GM19043 (cell line): ENCODE measurements around the gene KATNAL1.
"Not testable (repeated sequence)": the region's sequence is repeated elsewhere in the genome, so short reads cannot be mapped to it uniquely, and the experiment has no call there.

ENCODE experiments used
- ATAC-seq: cut with Tn5 transposase; IDR thresholded peaks from one replicate; pipeline ENCODE4 v1.9.1; 2021; ENCODE audit warnings: low read depth; ENCODE audit not compliant: unreplicated experiment

KATNAL1 gene

DNA sequence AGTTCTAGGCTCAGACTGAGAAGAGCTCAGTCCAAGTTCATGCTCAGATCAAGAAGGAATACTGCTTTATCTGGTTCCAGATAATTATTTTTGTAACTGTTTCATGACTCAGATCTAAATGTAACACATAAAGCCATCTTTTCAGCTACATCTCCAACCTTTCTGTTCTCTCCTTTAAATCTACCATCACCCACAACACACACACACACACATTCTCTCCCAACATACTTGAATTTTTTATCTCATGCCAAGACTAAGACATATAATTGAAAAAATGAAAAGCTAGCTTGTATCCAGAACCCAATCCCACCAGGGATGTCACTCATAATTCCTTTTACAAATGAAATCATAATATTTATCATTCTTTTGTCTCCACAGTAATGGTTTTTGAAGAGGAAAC is 7.6 kb downstream of the KATNAL1 start:
- ATAC-seq, result no peak

DNA sequence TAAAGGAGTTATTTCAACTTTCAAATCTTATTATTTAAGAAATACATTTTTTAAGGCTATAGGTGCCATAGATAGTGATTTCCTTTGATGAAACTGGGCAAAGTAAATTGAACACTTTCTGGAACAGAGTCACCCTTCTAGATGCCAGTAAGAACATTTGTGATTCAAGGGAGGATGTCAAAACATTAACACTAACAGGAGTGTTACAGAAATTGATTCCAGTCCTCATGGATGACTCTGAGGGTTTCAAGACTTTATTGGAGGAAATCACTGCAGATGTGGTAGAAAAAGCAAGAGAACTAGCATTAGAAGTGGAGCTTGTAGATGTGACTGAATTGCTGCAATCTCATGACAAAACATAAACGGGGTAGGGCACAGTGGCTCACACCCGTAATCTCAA is 12.2 kb downstream of the KATNAL1 start:
- no peak for ATAC-seq

DNA sequence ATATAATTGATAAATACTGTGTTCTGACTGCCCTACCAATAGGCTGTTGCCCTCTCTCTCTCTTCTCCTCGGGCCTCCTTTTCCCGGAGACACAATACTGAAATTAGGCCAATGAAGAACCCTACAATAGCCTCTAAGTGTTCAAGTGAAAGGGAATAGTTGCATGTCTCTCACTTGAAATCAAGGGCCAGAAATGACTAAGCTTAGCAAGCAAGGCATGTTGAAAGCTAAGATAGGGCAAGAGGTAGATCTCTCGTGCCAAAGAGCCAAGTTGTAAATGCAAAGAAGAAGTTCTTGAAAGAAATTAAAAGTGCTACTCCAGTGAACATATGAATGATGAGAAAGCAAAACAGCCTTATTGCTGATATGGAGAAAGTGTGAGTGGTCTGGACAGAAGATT is 13.3 kb downstream of the KATNAL1 start:
- ATAC-seq, result no peak

DNA sequence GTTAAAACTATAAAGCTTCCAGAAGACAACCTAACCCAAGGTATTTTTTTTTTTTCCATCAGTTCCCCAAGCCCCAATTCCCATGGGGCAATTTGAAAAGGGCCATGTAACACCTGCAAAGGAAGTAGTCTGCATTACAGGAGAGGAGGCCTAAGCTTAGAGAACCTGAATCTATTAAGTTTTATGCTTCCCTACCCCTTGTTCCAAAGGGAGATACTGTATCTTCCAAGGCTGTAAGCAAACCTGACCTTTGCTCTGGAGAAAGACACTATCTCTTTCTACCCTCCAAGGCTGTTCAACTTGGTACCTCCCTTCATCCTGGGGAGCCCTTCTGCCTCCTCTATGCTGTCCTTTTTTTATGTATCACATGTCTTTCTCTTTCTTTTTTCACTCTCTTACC is 15.0 kb downstream of the KATNAL1 start:
- no peak for ATAC-seq

DNA sequence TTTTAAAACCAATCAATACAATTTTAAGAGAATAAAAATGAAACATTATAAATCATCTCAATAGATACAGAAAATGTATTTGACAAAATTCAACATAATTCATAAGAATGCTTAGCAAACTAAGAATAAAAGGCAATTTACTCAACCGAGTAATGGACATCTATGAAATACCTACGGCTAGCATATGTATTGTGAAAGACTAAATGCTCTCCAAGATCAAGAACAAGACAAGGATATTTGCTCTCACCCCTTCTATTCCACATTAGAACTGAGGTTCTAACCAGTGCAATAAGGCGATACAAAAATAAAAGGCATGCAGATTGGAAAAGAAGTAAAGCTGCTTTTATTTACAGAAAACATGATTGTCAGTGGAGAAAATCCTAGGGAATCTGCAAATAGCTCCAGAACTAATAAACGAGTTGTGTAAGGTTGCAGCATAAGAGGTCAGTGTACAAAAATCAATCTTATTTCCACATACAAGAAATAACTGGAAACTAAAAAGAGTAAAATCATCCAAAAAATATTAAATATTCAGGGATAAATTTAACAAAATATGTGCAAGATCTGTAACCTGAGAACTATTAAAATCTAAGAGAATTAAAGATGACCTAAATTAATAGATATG is 16.4 kb downstream of the KATNAL1 start:
- no peak for ATAC-seq

DNA sequence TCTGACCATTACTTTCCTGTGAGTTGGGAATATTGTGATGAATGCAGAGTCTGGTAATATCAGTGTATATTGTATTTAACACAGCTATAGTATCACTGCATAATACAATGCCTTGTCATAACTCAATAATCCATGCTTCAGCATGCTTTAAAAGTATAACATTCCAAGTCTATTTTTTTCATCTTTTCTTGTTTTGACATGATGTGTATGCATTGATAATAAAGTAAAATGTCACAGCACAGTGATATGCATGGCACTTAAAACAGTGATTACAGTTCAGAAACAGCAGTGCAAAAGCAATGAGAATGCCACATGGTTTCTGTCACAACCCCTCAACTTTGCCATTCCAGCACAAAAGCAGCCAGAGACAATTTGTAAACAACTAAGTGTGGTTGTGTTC is 17.8 kb downstream of the KATNAL1 start:
- ATAC-seq, result no peak

DNA sequence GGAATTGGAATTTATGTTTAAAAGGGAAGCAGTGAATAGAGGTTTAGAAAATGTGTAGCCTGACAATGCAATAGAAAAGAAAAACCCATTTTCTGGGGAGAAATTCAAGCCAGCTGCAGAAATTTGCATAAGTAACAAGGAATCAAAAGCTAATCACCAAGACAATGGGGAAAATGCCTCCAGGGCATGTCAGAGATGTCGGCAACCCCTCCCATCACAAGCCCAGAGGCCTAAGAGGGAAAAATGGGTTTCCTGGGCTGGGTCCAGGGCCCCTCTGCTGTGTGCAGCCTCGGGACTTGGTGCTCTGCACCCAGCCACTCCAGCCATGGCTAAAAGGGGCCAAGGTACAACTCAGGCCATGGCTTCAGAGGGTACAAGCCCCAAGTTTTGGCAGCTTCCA is 21.3 kb downstream of the KATNAL1 start:
- not testable (repeated sequence) for ATAC-seq

DNA sequence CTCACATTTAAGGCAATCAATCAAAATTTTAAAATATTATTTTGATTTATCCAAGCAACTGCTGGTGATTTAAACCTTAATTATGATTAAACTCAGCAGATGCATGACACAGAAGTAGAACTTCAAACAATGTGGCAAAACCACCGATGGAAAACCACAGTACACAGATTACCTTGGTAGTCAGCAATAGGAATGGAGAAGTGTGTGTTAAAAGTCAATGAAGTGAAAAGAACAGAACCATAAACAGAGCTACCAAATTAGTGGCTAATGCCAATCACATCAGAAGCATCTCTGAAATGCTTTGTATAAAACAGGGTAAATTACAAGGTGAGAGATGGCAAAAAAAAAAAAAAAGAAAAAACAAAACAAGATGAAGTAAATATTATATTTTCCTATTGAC is 31.2 kb downstream of the KATNAL1 start:
- no peak for ATAC-seq

DNA sequence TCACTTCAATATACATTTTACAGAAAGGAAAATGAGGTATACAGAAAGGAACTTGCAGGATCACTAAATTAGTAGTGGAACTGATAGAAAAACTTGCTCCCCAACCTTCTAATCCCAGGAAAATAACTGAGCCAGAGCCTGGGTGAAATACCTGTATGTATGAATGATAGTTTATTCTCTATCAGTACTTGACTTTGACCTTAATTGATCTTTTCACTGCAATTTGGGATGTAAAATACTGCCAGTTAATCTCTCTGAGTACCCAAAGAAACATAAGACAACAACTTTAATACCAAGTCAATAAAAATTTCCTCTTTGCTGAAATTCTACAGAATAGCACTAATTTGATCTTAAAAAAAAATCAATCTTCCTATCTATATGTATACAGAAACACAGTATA is 33.3 kb downstream of the KATNAL1 start:
- ATAC-seq, result no peak

DNA sequence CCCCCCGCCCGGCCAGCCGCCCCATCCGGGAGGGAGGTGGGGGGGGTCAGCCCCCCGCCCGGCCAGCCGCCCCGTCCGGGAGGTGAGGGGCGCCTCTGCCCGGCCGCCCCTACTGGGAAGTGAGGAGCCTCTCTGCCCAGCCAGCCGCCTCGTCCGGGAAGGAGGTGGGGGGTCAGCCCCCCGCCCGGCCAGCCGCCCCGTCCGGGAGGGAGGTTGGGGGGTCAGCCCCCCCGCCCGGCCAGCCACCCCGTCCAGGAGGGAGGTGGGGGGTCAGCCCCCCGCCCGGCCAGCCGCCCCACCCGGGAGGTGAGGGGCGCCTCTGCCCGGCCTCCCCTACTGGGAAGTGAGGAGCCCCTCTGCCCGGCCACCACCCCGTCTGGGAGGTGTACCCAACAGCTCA is 37.3 kb downstream of the KATNAL1 start:
- not testable (repeated sequence) for ATAC-seq

DNA sequence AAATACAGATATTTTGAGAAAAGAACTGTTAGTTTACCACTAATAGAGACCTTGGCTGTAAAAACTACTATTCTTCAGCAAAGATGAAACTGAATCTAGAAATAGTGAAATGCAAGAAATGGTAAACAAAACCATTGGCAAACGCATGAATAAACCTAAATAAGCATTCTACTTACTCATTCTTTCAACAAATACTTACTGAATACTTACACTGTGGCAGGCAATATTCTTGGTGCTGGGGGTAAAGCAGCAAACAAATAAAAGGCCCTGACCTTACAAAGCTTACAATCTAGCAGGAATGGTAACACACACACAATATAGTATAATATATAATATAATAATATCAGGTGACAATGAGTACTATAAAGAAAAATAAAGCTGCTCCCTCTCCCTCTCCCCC is 38.7 kb downstream of the KATNAL1 start:
- ATAC-seq, result no peak

DNA sequence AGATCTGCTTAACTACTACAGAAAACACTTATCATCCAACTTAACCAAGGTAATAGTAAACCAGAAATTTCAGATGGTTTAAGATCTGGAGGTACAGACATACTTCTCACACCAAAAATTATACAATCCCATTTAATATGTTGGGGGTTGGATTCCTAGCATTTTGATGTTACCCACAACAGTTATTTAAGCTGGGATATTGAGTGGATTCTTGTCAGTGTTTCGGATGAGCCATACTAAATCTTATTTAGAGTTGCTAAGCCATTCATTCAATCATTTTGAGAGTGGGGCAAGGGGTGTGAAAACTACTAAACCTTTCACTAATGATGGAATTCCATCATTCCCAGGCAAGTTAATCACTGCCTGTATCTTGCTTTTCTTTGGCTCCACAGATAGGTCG is 40.6 kb downstream of the KATNAL1 start:
- no peak for ATAC-seq

DNA sequence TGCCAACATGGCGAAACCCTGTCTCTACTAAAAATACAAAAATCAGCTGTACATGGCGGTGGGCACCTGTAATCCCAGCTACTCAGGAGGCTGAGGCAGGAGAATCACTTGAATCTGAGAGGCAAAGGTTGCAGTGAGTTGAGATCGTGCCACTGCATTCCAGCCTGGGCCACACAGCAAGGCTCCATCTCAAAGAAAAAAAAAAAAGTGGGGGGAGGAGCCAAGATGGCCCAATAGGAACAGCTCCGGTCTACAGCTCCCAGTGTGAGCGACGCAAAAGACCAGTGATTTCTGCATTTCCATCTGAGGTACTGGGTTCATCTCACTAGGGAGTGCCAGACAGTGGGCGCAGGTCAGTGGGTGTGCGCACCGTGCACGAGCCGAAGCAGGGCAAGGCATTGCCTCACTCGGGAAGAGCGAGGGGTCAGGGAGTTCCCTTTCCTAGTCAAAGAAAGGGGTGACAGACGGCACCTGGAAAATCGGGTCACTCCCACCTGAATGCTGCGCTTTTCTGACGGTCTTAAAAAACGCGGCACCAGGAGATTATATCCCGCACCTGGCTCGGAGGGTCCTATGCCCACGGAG is 48.1 kb downstream of the KATNAL1 start:
- not testable (repeated sequence) for ATAC-seq

DNA sequence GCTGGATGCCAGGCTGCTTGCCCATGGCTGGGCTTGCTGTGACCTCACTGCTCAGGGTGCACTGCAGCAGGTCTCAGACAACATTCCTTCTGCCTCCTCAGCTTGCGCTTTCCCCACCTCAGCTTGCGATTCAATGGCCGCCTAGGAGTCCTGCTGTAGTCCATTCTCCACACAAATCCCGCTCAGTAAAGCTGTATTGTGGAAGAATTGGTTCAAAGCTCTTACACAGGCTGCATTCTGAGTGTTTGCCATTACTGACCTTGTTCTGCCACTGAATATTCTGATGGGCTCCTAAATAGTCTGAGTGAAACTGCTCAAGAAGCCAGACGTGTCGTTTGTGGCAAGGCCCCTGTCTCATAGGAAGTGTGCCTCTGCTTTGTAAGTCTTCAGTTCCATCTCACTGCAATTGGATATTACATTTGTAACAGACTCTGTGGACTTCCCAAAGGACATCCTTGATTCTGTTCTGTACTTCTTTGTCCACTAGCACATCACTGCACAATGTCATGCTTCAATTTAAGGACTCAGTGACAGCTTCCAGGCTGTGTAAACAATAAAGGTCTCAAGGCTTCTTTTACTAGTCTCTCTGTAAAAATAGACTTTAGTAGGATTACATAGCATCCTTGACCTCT is 49.8 kb downstream of the KATNAL1 start:
- ATAC-seq, result no peak

DNA sequence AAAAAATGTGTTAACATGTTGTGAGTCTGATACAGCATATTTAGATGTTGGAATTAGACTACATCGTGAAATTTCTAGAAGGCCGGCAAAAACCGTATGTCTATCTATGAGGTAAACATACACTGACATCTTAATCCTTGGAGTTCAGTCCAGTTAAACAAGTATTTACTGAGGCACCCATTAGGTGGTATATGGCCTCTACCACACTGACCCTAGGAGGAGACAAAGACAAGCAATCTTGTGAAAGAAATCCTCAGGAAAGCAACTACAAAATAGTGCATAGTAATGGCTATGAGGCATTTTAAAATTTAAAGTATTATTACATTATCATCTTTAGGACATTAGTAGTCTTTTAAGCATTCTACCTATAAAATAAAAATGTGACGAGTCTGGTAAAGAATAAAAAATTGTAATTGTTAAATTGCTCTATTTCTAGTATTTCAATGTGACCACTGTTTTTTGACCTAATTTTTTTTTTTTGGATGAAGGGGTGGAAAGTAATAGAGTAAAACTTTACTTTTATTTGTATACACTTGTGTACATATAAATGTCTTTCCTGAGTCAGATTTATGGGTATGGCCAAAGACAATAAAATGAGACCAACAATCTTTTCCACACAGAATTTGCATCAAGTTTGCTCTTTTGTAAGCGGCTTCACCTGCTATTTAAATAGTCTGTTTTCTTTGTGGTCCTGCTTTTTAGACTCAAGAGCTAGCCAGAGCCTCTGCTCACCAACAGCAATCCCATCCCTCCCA is 50.5 kb downstream of the KATNAL1 start:
- no peak for ATAC-seq

DNA sequence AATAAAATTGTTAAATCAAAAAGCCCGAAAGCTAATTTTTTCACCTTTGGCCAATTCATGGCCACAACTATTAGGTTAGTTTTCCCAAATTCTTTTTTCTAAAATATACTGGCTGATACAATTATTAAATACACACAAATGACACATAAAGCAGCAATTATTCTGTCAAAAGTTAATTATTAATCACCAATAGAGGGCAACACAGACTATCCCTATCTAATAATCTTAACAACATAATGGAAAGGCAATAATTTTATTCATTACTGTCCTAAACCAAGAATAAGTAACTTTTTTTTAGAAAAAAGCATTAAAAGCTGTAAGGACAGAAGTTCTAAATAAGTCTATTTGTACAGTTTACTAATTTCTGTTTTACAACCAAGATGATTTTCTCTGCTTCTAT is 51.7 kb downstream of the KATNAL1 start:
- ATAC-seq, result no peak

DNA sequence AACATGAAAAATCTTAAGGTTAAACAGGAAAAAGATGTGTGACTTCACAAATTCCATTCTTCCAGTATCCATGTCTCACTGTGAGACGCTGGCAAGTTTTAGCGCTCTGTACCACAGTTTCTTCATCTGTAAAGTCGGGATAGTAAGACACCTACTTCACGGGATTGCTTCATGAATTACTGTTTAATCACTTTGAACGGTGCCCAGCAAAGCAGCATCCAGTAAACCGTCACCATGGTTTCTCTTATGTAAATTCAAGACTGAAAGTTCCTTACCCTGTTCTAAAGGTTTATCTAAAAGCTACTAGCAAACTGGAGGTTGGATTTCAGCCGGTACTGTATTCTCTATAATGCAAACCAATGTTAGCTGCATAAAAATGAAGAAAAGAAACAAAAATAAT is 53.5 kb downstream of the KATNAL1 start:
- ATAC-seq, result no peak

DNA sequence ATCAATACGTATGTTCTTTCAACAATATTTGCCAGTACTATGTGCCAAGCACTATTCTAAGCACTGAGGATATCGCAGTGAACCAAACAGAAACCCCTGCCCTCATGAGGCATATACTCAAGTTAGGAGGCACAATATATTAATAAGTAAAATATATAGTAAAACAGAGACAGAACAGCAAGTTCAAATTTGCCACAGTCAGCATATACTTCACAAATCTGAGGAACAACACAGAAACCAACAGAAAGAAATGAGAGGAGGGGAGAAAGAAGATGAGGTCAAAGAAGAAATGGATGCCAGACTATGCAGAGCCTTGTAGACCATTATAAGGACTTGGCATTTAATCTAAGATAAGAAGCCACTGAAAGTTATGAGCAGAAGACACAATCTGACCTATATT is 59.9 kb downstream of the KATNAL1 start:
- ATAC-seq, result no peak

DNA sequence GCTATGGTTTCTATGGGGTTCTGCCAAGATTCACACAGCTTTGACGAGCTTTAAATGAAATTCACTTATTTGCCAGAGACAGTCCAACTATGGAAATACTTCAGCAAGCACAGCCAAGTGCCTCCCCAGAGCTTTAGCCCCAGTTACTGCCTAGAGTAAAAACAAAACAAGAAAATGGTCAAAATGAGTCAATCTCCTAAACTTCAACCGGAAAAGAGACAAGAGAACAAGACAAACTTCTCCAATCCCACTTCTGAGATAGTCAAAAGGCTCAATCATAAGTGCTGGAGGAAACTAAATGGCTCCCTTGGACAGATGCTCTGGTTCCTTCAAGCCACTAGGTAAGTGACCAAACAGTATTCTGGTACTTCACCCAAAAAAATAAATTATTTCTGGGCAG is 65.8 kb downstream of the KATNAL1 start:
- ATAC-seq, result peak; percentile 74

DNA sequence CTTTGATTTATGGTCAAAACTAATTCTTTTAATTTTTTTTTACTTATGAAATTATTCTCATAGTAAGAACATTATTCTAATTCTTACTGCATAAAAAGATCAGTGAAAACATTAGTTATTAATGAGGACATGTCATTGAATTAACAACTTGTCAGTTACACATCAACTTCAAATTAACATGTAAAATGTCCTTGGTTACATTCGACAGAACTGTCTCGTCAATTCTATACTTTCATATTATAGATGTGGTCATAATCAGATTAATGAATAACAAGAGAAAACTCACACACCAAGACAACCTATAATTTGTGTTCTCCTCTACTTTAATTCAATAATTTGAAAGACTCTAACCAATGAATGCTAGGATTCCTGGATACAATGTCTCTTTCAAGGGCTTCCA is 66.7 kb downstream of the KATNAL1 start:
- ATAC-seq, result no peak

DNA sequence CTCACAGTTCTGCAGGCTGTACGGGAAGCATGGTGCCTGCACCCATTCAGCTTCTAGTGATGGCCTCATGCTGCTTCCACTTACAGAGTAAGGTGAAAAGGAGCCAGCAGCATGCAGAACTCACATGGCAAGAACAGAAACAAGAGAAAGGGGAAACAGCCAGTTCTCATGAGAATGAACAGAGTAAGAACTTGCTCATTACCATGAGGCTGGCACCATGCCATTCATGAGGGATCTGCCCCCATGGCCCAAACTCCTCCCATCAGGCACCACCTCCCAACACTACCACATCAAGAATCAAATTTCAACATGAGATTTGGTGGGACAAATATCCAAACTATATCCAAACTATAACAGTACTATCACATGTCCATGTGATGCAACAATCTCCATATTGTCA is 72.1 kb downstream of the KATNAL1 start:
- no peak for ATAC-seq
